SH-SY5Y (cell line): ENCODE data around the gene XPR1.

Source experiments
- GATA2 ChIP-seq: IDR thresholded peaks from 2 replicates; pipeline ENCODE4 v1.6.1; 2011; ENCODE audit warnings: mild to moderate bottlenecking, low read depth, low read length
- GATA3 ChIP-seq: IDR thresholded peaks from 2 replicates; pipeline ENCODE4 v1.6.1; 2011; ENCODE audit warnings: low read depth, mild to moderate bottlenecking, low read length, moderate library complexity

Gene XPR1

GRCh38 chr1:180606155-180606554 is 25.7 kb upstream of the XPR1 start:
- no peak for TF ChIP-seq GATA2
- no peak for TF ChIP-seq GATA3

GRCh38 chr1:180609643-180610555 is 21.9 kb upstream of the XPR1 start:
- no peak for TF ChIP-seq GATA2
- TF ChIP-seq GATA3 = no peak

DNA sequence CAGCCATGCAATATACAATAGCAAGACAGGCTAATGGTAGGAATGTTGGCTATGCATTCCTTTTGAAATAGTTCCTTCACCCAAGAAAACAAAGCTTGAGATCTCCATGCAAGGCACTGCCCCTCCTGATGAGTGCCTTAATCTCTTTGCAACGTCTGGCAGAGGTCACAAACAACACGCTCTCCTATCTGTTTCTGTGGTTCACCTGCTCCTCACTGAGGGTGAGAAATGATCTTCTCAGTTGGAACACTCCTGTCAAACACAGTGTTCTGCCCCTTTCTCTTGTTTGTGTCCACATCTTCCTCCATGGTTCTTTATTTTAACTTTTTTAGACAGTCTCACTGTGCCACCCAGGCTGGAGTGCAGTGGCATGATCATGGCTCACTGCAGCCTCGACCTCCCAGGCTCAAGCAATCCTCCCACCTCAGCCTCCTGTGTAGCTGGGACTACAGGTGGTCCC is 21.2 kb upstream of the XPR1 start:
- TF ChIP-seq GATA3 = no peak
- TF ChIP-seq GATA2 = no peak

DNA sequence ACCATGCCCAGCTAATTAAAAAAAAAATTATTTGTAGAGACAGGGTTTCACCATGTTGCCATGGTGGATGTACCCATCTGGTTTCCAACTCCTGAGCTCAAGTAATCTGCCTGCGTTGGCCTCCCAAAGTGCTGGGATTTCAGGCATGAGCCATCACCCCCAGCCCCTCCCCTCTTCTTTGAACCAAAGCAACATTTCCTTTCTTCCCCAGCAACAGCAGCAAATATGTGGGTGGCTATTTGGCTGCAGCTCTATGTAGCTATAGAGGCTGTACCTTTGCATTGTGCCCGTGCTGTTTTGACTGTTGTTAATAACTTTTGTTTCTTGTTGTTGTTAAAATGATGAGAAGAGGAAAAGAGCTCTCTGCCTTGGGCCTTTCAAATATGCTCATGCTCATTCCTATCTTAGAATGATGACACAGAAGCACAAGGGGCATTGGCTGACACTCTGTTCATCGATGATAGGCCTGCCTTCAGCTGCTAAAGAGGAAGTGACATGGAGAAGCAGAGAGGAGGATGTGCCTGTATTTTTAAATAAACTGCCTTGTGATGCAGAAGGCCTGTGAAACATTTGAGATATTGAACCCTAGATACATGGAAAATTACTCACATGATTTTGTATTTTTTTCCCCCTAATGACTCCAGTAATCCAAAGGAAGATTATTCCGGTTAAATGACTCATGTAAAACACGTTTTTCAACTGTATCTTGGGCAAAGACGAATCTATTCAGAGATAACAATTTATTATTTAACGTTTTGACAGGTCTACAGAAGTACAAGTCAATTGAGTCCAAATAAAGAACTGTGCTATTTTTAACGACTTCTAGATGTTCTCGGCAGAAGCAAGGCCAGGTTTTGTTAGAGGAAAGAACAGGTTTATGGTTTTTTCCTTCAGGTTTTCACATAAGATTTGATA is 20.5 kb upstream of the XPR1 start:
- TF ChIP-seq GATA2 (no peak), GATA3 (no peak)

DNA sequence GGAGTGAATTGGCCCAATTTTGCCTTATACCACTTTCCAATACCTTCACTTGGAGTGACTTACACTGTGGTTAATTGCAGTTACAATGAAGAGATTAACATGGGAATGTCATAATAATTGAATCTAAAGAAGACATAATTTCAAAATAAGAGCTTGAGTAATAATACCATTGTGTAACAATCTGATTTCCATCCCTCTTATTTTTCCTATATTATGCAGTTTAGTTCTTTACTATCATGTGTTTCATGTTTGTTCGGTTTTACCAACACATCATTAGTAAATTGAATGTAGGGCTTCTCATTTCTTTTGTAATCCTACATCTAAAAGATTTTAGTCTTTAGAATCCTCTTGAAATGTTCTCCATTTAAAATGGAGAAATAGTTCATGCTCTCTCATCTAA is 19.2 kb upstream of the XPR1 start:
- TF ChIP-seq GATA2 (no peak), GATA3 (no peak)

- TF ChIP-seq GATA2 = no peak
- no peak for TF ChIP-seq GATA3
Measured at GRCh38 chr1:180614730-180615129, 17.1 kb upstream of the XPR1 start.

DNA sequence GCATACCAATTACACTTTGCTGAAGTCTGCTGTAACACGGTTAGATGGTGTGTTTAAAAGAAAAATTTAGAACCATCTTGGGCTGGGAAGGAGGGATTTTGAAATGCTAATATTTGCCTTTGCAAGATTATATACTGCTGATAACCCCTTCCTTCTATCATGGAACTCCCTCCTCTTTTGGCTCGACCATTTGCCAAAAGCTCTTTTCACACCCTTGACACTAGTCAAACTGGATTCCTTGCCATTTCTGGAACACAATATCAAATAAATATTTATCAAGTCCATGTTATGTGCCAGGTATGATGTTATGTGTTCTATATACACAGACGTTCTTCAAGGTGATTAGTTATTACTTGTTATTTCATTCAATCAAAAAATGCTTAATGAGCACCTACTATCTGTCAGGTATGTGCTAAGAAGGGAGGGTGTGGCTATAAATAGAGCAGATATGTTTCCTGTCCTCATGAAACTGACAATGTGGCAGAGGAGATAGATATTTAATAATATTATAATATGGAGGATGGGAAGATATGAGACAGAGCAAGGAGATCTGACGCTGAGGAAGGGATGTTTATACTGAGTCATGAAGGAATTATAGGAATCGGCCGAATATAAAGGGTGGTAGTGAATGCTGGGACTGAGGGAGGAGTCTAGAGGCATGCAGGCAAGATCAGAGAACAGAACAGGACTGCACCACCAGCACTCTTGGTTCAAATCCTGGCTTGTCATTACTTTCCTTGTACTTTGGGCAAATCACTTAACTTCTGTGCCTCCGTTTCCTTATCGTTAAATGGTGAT is 16.1 kb upstream of the XPR1 start:
- TF ChIP-seq GATA3 (no peak), GATA2 (no peak)

- TF ChIP-seq GATA3 (no peak), GATA2 (no peak)
Measured at GRCh38 chr1:180616439-180616838, 15.4 kb upstream of the XPR1 start.

DNA sequence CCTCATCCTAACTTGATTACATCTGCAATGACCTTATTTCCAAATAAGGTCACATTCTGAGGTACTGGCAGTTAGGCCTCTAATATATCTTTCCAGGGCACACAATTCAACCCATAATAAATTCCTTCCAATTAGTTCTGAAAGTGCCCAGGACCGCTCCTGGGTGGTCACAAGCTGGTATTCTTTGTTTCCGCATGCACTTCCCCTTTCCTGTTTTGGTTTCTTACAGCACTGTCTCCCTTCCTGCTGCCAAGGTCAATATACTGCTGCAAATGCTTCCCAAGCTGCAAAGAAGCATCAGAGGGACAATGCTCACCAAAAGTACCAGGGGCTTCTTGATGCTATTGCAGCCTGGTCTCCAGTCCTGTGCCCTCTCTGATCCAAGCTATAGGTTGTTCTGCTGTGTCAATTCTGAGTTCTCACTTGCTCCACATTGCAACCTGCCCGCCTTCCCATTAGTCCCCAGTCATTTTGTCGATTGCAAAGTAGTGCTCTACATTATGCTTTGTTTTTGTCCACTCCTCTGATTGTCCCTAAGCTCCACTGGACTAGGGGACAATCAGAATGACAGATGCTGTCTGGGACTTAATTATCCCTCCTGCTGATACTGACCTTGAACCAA is 13.9 kb upstream of the XPR1 start:
- TF ChIP-seq GATA2 = no peak
- no peak for TF ChIP-seq GATA3

DNA sequence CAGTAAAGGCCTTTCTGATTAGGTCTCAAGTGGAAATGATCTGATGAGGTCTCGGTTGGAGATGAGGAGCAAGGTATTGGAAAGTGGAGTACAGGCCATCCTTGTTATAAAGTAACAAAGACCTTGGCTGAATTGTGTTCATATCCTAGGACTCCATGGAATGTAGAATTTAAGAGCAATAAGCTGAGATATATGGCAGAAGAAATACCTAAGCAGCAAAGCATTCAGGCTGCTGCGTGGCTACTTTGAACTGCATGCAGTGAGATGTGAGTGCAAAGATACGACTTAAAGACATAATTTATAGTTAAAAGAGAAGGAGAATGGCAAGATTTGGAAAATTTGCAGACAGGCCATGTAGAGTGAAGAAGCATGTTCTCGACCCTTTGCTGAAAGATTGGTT is 11.2 kb upstream of the XPR1 start:
- no peak for TF ChIP-seq GATA2
- no peak for TF ChIP-seq GATA3

GRCh38 chr1:180622658-180623508 is 8.9 kb upstream of the XPR1 start:
- TF ChIP-seq GATA3 (0 out of 2 replicates have a peak, but pooled peaks have one; percentile 18), GATA2 (peak; percentile 19; the same call in 1 of the 2 replicates)

DNA sequence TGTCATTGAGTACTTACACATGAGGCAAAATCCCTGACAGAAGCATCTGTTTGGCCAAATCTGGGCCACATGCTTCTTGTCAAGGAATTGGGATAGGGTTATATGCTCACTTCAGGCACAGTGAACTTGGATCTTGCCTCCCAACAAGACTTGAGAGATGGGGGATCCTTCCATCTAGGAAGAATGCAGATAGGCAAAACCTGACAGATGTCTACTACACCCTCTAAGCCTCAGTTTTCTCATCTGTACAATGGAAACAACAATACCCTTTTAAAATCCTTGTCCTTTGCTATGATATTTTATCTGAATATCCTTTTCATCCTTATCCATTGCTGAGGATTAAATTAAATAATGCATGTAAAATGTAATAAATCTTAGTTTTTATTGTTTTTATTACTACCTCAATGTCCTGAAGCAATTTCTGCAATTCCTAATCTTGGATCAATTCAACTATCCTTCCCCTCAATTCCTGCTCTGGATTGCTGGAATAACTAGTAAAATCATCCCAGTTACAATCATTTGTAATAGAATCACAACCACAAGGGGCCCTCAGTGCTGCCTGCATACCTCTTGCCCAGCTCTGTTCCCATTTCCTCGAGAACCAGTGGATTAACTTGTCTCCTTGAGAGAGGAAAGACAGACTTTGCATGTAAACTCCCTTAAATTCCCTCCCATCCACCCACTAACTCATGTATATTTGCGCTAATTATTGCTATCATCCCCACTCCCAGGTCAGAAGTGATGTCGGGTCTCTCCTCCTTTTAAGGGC is 8.1 kb upstream of the XPR1 start:
- TF ChIP-seq GATA3 = no peak

DNA sequence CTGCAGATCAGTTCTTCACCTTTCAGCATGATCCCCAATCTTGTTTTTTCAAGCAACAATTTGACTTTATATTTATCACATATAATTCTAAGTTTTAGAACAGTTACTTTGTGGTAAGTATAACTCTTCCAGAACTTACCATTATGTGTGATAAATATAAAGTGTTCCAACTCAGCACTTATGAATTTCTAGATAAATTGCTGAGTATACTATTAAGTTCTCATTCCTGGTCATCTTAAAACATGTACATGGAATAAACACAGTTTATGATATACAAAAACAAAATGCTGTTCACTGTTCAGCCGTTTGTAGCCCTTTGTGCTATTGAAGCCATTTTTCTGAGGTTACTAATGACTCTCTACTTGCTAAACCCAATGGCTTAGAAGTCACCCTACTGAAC is 5.1 kb upstream of the XPR1 start:
- no peak for TF ChIP-seq GATA3
- no peak for TF ChIP-seq GATA2
